Dendritic cell treated with granulocyte-macrophage colony-stimulating factor and Interleukin-4, amounts not matched to agents 40 ng/mL and 50 ng/mL, for 4 days (primary cell): ENCODE data around the gene KLB.
"Not testable (repeated sequence)": the region's sequence is repeated elsewhere in the genome, so short reads cannot be mapped to it uniquely, and the experiment has no call there.

Source experiments
- H3K27ac Mint-ChIP-seq: one replicate; pipeline ENCODE4 v1.8.0; 2022; ENCODE audit warnings: mild to moderate bottlenecking, mixed read lengths
- H3K27me3 Mint-ChIP-seq: one replicate; pipeline ENCODE4 v1.8.0; 2022; ENCODE audit warnings: mild to moderate bottlenecking, mixed read lengths
- H3K36me3 Mint-ChIP-seq: one replicate; pipeline ENCODE4 v1.8.0; 2022; ENCODE audit warnings: low read depth, mixed read lengths
- H3K4me1 Mint-ChIP-seq: one replicate; pipeline ENCODE4 v1.8.0; 2022; ENCODE audit warnings: low read depth, mixed read lengths
- H3K4me3 Mint-ChIP-seq: one replicate; pipeline ENCODE4 v1.8.0; 2022; ENCODE audit warnings: mild to moderate bottlenecking, moderate library complexity, mixed read lengths
- H3K9me3 Mint-ChIP-seq: one replicate; pipeline ENCODE4 v1.8.0; 2022; ENCODE audit warnings: mixed read lengths
- intact Hi-C: fragments of 100-400 bp; cut with micrococcal nuclease; formaldehyde crosslinking; loops from one replicate; pipeline ENCODE4 v1.15.0; 2022

KLB gene

GRCh38 chr4:39390603-39391002 lies 16.1 kb upstream of the KLB start:
- Mint-ChIP-seq H3K4me1 (no peaks in the 10 kb centered on the region), H3K27ac (no peak overlapping the region), H3K4me3 (no peak overlapping the region), H3K9me3 (no peaks in the 10 kb centered on the region), H3K27me3 (no peaks in the 10 kb centered on the region), H3K36me3 (no peaks in the 10 kb centered on the region)
- intact Hi-C loops: no loop called here

DNA sequence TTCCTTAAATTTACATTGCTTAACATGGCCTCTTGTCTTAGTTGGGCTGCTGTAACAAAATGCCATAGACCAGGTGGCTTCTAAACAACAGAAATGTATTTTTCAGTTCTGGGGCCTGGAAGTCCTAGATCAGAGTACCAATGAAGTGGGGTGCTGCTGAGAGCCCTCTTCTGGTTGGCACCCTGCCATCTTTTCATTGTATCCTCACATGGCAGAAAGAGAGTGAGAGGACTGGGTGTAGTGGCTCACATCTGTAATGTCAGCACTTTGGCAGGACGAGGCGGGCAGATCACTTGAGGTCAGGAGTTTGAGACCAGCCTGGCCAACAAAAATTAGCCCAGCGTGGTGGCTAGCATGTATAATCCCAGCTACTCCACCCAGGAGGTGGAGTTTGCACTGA lies 12.0 kb upstream of the KLB start:
- Mint-ChIP-seq H3K4me3 (no peak overlapping the region), H3K27me3 (no peaks in the 10 kb centered on the region), H3K9me3 (no peaks in the 10 kb centered on the region), H3K27ac (no peak overlapping the region), H3K4me1 (no peaks in the 10 kb centered on the region), H3K36me3 (no peaks in the 10 kb centered on the region)
- intact Hi-C loops: no loop called here

- H3K9me3 Mint-ChIP-seq, intact Hi-C loops, H3K36me3 Mint-ChIP-seq, H3K27me3 Mint-ChIP-seq, H3K4me3 Mint-ChIP-seq, H3K27ac Mint-ChIP-seq, H3K4me1 Mint-ChIP-seq: not testable (repeated sequence)
Measured at GRCh38 chr4:39401640-39402039, 5.1 kb upstream of the KLB start.

GRCh38 chr4:39407584-39407885 lies 805 bp downstream of the KLB start:
- no peaks in the 10 kb centered on the region for H3K36me3 Mint-ChIP-seq
- no peaks in the 10 kb centered on the region for H3K4me1 Mint-ChIP-seq
- no peak overlapping the region for H3K27ac Mint-ChIP-seq
- no peak overlapping the region for H3K4me3 Mint-ChIP-seq
- peaks cover 1% of the 10 kb centered on the region for H3K27me3 Mint-ChIP-seq
- intact Hi-C loops: no loop called here
- H3K9me3 Mint-ChIP-seq: no peaks in the 10 kb centered on the region

GRCh38 chr4:39410415-39410814 lies 3.7 kb downstream of the KLB start:
- Mint-ChIP-seq H3K9me3 (no peaks in the 10 kb centered on the region), H3K27me3 (peaks cover 1% of the 10 kb centered on the region), H3K4me1 (no peaks in the 10 kb centered on the region), H3K27ac (no peak overlapping the region), H3K36me3 (no peaks in the 10 kb centered on the region), H3K4me3 (no peak overlapping the region)
- intact Hi-C loops: no loop called here

DNA sequence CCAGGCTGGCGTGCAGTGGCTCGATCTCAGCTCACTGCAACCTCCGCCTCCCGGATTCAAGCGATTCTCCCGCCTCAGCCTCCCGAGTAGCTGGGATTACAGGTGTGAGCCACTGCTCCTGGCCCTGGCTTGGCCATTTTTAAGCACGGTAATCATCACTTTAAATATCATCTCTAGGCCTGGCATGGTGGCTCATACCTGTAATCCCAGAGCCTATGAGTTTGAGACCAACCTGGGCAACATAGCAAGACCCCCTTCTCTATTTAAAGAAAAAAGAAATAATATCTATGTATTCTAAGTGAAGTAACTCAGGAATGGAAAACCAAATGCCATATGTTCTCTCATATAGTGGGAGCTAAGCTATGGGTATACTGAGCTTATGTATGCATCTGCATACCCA lies 4.8 kb downstream of the KLB start:
- H3K4me3 Mint-ChIP-seq, H3K9me3 Mint-ChIP-seq, H3K27ac Mint-ChIP-seq, H3K4me1 Mint-ChIP-seq, intact Hi-C loops, H3K27me3 Mint-ChIP-seq, H3K36me3 Mint-ChIP-seq: not testable (repeated sequence)

- H3K36me3 Mint-ChIP-seq: no peaks in the 10 kb centered on the region
- no peak overlapping the region for H3K4me3 Mint-ChIP-seq
- H3K27ac Mint-ChIP-seq: no peak overlapping the region
- H3K27me3 Mint-ChIP-seq: no peaks in the 10 kb centered on the region
- intact Hi-C loops: no loop called here
- H3K9me3 Mint-ChIP-seq: no peaks in the 10 kb centered on the region
- H3K4me1 Mint-ChIP-seq: no peaks in the 10 kb centered on the region
Measured at GRCh38 chr4:39415678-39416283, 9.1 kb downstream of the KLB start.

- H3K36me3 Mint-ChIP-seq: no peaks in the 10 kb centered on the region
- no peaks in the 10 kb centered on the region for H3K27me3 Mint-ChIP-seq
- no peaks in the 10 kb centered on the region for H3K4me1 Mint-ChIP-seq
- H3K4me3 Mint-ChIP-seq: no peak overlapping the region
- no peaks in the 10 kb centered on the region for H3K9me3 Mint-ChIP-seq
- no peak overlapping the region for H3K27ac Mint-ChIP-seq
- intact Hi-C loops: no loop called here
Measured at GRCh38 chr4:39422247-39422646, 15.5 kb downstream of the KLB start.

- H3K36me3 Mint-ChIP-seq, H3K27ac Mint-ChIP-seq, intact Hi-C loops, H3K27me3 Mint-ChIP-seq, H3K9me3 Mint-ChIP-seq, H3K4me1 Mint-ChIP-seq, H3K4me3 Mint-ChIP-seq: not testable (repeated sequence)
Measured at GRCh38 chr4:39425297-39425696, 18.6 kb downstream of the KLB start.

GRCh38 chr4:39426728-39427127 lies 20.0 kb downstream of the KLB start:
- Mint-ChIP-seq H3K36me3 (no peaks in the 10 kb centered on the region), H3K9me3 (no peaks in the 10 kb centered on the region), H3K4me3 (no peak overlapping the region), H3K4me1 (no peaks in the 10 kb centered on the region), H3K27ac (no peak overlapping the region), H3K27me3 (no peaks in the 10 kb centered on the region)
- intact Hi-C loops: no loop called here

DNA sequence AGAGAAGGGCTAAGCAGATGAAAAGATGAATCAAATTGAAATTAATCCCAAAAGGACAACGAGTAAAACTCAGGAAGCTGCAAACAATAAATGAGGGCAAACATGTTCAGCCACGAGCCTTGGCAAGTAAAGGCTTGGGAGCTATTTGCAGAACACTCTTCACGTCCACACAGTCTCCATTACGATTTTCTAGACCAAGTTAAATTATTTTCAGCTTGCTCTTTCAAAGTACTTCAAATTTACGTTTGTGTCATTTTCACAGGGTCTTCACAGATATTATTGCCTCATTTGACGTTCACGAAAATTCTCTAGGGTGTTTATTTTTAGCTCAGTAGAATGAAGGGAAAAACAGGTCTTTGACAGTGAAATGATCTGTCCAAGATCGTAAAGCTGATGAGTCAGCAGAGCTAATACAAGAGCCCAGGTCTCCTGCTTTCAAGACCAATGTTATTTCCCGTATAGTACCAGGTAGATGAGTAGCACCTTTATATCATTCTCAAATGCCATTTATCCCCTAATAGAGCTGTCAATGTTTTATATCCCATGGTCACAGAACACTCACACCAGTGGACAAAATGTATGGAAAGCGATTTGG lies 20.9 kb downstream of the KLB start:
- no peaks in the 10 kb centered on the region for H3K27me3 Mint-ChIP-seq
- H3K36me3 Mint-ChIP-seq: no peaks in the 10 kb centered on the region
- H3K9me3 Mint-ChIP-seq: no peaks in the 10 kb centered on the region
- H3K4me3 Mint-ChIP-seq: no peak overlapping the region
- intact Hi-C loops: no loop called here
- no peak overlapping the region for H3K27ac Mint-ChIP-seq
- H3K4me1 Mint-ChIP-seq: no peaks in the 10 kb centered on the region

- no peak overlapping the region for H3K27ac Mint-ChIP-seq
- intact Hi-C loops: no loop called here
- H3K36me3 Mint-ChIP-seq: no peaks in the 10 kb centered on the region
- no peak overlapping the region for H3K4me3 Mint-ChIP-seq
- H3K27me3 Mint-ChIP-seq: no peaks in the 10 kb centered on the region
- H3K4me1 Mint-ChIP-seq: no peaks in the 10 kb centered on the region
- H3K9me3 Mint-ChIP-seq: no peaks in the 10 kb centered on the region
Measured at GRCh38 chr4:39429476-39430334, 23.0 kb downstream of the KLB start.

DNA sequence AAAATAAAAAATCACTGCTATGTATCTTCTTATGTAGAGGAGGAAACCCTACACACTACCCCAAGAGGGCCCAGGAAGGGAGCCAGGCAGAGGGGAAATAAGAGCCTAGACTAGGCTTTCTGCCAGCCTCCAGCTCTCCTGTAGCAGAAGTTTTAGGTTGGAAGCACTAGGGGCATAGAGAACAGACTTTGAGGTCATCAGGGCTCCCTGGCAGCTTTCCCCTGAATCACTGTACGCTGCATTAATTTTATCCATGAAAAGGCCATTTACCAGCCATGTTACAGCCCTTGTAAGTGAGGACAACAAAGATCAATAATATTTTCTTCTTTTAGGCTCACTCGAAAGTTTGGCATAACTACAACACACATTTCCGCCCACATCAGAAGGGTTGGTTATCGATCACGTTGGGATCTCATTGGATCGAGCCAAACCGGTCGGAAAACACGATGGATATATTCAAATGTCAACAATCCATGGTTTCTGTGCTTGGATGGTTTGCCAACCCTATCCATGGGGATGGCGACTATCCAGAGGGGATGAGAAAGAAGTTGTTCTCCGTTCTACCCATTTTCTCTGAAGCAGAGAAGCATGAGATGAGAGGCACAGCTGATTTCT lies 27.3 kb downstream of the KLB start:
- Mint-ChIP-seq H3K4me1 (no peaks in the 10 kb centered on the region), H3K27me3 (peaks cover 4% of the 10 kb centered on the region), H3K27ac (no peak overlapping the region), H3K9me3 (no peaks in the 10 kb centered on the region), H3K36me3 (no peaks in the 10 kb centered on the region), H3K4me3 (no peak overlapping the region)
- intact Hi-C loops: no loop called here

GRCh38 chr4:39435659-39436563 lies 29.2 kb downstream of the KLB start:
- no peaks in the 10 kb centered on the region for H3K36me3 Mint-ChIP-seq
- intact Hi-C loops: no loop called here
- H3K4me1 Mint-ChIP-seq: no peaks in the 10 kb centered on the region
- peaks cover 5% of the 10 kb centered on the region for H3K27me3 Mint-ChIP-seq
- no peaks in the 10 kb centered on the region for H3K9me3 Mint-ChIP-seq
- no peak overlapping the region for H3K4me3 Mint-ChIP-seq
- H3K27ac Mint-ChIP-seq: no peak overlapping the region
